Stimulated activated effector memory CD8-positive, alpha-beta T cell treated with anti-CD3 and anti-CD28 coated beads, Interleukin-12 subunit alpha, Interleukin-12 subunit beta, amount 100 ng/mL, for 72 hours (primary cell): ENCODE data around the gene SMIM35.

Experiments
- ATAC-seq: fragments of 150-1000 bp; cut with Tn5 transposase; 2 replicates; pipeline ENCODE4 v1.10.0; 2021
- DNase-seq, 2 donors: peaks; one replicate each; pipeline ENCODE4 v3.0.0; 2021 to 2022; ENCODE audit warnings: low spot score in 2 of 2
- H3K27ac Mint-ChIP-seq: one replicate; pipeline ENCODE4 v1.8.0; 2022; ENCODE audit warnings: mild to moderate bottlenecking, mixed read lengths
- H3K36me3 Mint-ChIP-seq: one replicate; pipeline ENCODE4 v1.8.0; 2022; ENCODE audit warnings: mild to moderate bottlenecking, mixed read lengths
- H3K4me1 Mint-ChIP-seq: one replicate; pipeline ENCODE4 v1.8.0; 2022; ENCODE audit warnings: mixed read lengths
- H3K4me3 Mint-ChIP-seq: one replicate; pipeline ENCODE4 v1.8.0; 2022; ENCODE audit warnings: mild to moderate bottlenecking, mixed read lengths
- H3K9me3 Mint-ChIP-seq: one replicate; pipeline ENCODE4 v1.8.0; 2022; ENCODE audit warnings: mixed read lengths

The SMIM35 gene

GRCh38 chr11:118002010-118002540 is 84.7 kb downstream of the SMIM35 start:
- DNase-seq (peak; percentile 43 to 86), ATAC-seq (peak; percentile 76)
- peak overlapping the region; percentile 98 for H3K27ac Mint-ChIP-seq
- peaks cover 75% of the 10 kb centered on the region for H3K36me3 Mint-ChIP-seq
- peaks cover 100% of the 10 kb centered on the region for H3K4me1 Mint-ChIP-seq
- H3K4me3 Mint-ChIP-seq = peak overlapping the region; percentile 56
- H3K9me3 Mint-ChIP-seq = peaks cover 13% of the 10 kb centered on the region

GRCh38 chr11:118001494-118001971 is 85.2 kb downstream of the SMIM35 start:
- peak overlapping the region; percentile 98 for H3K27ac Mint-ChIP-seq
- H3K36me3 Mint-ChIP-seq = peaks cover 80% of the 10 kb centered on the region
- H3K9me3 Mint-ChIP-seq = peaks cover 13% of the 10 kb centered on the region
- H3K4me3 Mint-ChIP-seq = peak overlapping the region; percentile 56
- DNase-seq (no peak), ATAC-seq (peak; percentile 41)
- H3K4me1 Mint-ChIP-seq = peaks cover 98% of the 10 kb centered on the region

GRCh38 chr11:118000850-118001228 is 85.9 kb downstream of the SMIM35 start:
- Mint-ChIP-seq H3K9me3 (peaks cover 13% of the 10 kb centered on the region), H3K4me1 (peaks cover 94% of the 10 kb centered on the region), H3K4me3 (peak overlapping the region; percentile 56), H3K36me3 (peaks cover 87% of the 10 kb centered on the region), H3K27ac (peak overlapping the region; percentile 98)
- ATAC-seq (no peak), DNase-seq (no peak)

- no peak for ATAC-seq
- H3K36me3 Mint-ChIP-seq = peaks cover 93% of the 10 kb centered on the region
- H3K4me3 Mint-ChIP-seq = peak overlapping the region; percentile 56
- H3K4me1 Mint-ChIP-seq = peaks cover 94% of the 10 kb centered on the region
- H3K27ac Mint-ChIP-seq = peak overlapping the region; percentile 98
- H3K9me3 Mint-ChIP-seq = peaks cover 13% of the 10 kb centered on the region
- DNase-seq = no peak
These were observed 86.5 kb downstream of the SMIM35 start for GRCh38 chr11:118000067-118000849.

- peaks cover 100% of the 10 kb centered on the region for H3K36me3 Mint-ChIP-seq
- peak overlapping the region; percentile 47 for H3K4me3 Mint-ChIP-seq
- H3K27ac Mint-ChIP-seq = peak overlapping the region; percentile 98
- H3K4me1 Mint-ChIP-seq = peaks cover 94% of the 10 kb centered on the region
- DNase-seq (no peak), ATAC-seq (no peak)
- peaks cover 13% of the 10 kb centered on the region for H3K9me3 Mint-ChIP-seq
These were observed 87.3 kb downstream of the SMIM35 start for GRCh38 chr11:117999354-117999993.

- Mint-ChIP-seq H3K36me3 (peaks cover 100% of the 10 kb centered on the region), H3K4me1 (peaks cover 94% of the 10 kb centered on the region), H3K4me3 (peak overlapping the region; percentile 28), H3K9me3 (peaks cover 9% of the 10 kb centered on the region), H3K27ac (peak overlapping the region; percentile 98)
- ATAC-seq (no peak), DNase-seq (no peak)
These were observed 88.0 kb downstream of the SMIM35 start for GRCh38 chr11:117998664-117999353.

- H3K36me3 Mint-ChIP-seq = peaks cover 100% of the 10 kb centered on the region
- ATAC-seq = peak; percentile 41
- peak overlapping the region; percentile 98 for H3K27ac Mint-ChIP-seq
- H3K4me1 Mint-ChIP-seq = peaks cover 94% of the 10 kb centered on the region
- DNase-seq = peak in 1 of 2 donors; percentile 83
- peaks cover 6% of the 10 kb centered on the region for H3K9me3 Mint-ChIP-seq
- peak overlapping the region; percentile 28 for H3K4me3 Mint-ChIP-seq
These were observed 88.8 kb downstream of the SMIM35 start for GRCh38 chr11:117997823-117998579.

GRCh38 chr11:117997406-117997805 is 89.4 kb downstream of the SMIM35 start:
- Mint-ChIP-seq H3K27ac (peak overlapping the region; percentile 98), H3K4me1 (peaks cover 94% of the 10 kb centered on the region), H3K4me3 (peak overlapping the region; percentile 28), H3K36me3 (peaks cover 100% of the 10 kb centered on the region), H3K9me3 (peaks cover 6% of the 10 kb centered on the region)
- ATAC-seq = no peak
- DNase-seq = no peak

- Mint-ChIP-seq H3K36me3 (peaks cover 100% of the 10 kb centered on the region), H3K9me3 (peaks cover 6% of the 10 kb centered on the region), H3K4me1 (peaks cover 94% of the 10 kb centered on the region), H3K27ac (peak overlapping the region; percentile 73), H3K4me3 (no peak overlapping the region)
- ATAC-seq (no peak), DNase-seq (no peak)
These were observed 90.7 kb downstream of the SMIM35 start for GRCh38 chr11:117996058-117996457.

GRCh38 chr11:117995472-117995871 is 91.3 kb downstream of the SMIM35 start:
- Mint-ChIP-seq H3K9me3 (peaks cover 6% of the 10 kb centered on the region), H3K4me3 (no peak overlapping the region), H3K36me3 (peaks cover 100% of the 10 kb centered on the region)

GRCh38 chr11:117993988-117994745 is 92.6 kb downstream of the SMIM35 start:
- H3K36me3 Mint-ChIP-seq = peaks cover 100% of the 10 kb centered on the region
- no peak for ATAC-seq
- peaks cover 85% of the 10 kb centered on the region for H3K4me1 Mint-ChIP-seq
- peak overlapping the region; percentile 73 for H3K27ac Mint-ChIP-seq
- H3K9me3 Mint-ChIP-seq = peaks cover 6% of the 10 kb centered on the region
- no peak for DNase-seq
- no peak overlapping the region for H3K4me3 Mint-ChIP-seq

More at GRCh38 chr11:117995472-117995871, 91.3 kb downstream of the SMIM35 start:
- DNase-seq (no peak), ATAC-seq (no peak)
- H3K27ac Mint-ChIP-seq = peak overlapping the region; percentile 73
- H3K4me1 Mint-ChIP-seq = peaks cover 89% of the 10 kb centered on the region

- H3K4me3 Mint-ChIP-seq = peak overlapping the region; percentile 97
- peaks cover 5% of the 10 kb centered on the region for H3K9me3 Mint-ChIP-seq
- H3K36me3 Mint-ChIP-seq = peaks cover 100% of the 10 kb centered on the region
- H3K27ac Mint-ChIP-seq = no peak overlapping the region
- peaks cover 85% of the 10 kb centered on the region for H3K4me1 Mint-ChIP-seq
- no peak for ATAC-seq
- no peak for DNase-seq
These were observed 94.1 kb downstream of the SMIM35 start for GRCh38 chr11:117992620-117993019.

- DNase-seq (no peak), ATAC-seq (no peak)
- peaks cover 85% of the 10 kb centered on the region for H3K4me1 Mint-ChIP-seq
- H3K27ac Mint-ChIP-seq = no peak overlapping the region
- peak overlapping the region; percentile 97 for H3K4me3 Mint-ChIP-seq
- no peaks in the 10 kb centered on the region for H3K9me3 Mint-ChIP-seq
- peaks cover 100% of the 10 kb centered on the region for H3K36me3 Mint-ChIP-seq
These were observed 94.6 kb downstream of the SMIM35 start for GRCh38 chr11:117992136-117992535.
